ENCODE results near the gene ITPR1.

DNA sequence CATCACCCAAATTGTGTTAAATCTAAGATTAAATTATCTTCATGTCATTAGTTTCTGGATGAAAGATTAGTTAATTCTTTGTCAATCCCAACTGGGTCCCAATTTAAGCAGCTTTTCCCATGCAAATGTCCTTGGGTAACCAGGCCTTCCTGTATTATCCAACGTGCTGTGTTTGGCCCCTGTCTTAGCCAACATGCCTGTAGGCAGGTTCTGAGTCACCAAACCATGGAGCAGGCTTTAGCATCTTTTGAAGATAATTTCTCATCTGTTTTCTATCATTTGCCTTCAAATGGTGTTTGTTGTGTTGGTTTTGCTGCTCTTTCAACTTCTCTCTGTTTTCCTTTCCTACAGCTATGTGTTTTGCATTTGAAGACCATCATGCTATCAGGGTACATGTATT is 216.2 kb downstream of the ITPR1 start:
- TF ChIP-seq, protein P1, sequence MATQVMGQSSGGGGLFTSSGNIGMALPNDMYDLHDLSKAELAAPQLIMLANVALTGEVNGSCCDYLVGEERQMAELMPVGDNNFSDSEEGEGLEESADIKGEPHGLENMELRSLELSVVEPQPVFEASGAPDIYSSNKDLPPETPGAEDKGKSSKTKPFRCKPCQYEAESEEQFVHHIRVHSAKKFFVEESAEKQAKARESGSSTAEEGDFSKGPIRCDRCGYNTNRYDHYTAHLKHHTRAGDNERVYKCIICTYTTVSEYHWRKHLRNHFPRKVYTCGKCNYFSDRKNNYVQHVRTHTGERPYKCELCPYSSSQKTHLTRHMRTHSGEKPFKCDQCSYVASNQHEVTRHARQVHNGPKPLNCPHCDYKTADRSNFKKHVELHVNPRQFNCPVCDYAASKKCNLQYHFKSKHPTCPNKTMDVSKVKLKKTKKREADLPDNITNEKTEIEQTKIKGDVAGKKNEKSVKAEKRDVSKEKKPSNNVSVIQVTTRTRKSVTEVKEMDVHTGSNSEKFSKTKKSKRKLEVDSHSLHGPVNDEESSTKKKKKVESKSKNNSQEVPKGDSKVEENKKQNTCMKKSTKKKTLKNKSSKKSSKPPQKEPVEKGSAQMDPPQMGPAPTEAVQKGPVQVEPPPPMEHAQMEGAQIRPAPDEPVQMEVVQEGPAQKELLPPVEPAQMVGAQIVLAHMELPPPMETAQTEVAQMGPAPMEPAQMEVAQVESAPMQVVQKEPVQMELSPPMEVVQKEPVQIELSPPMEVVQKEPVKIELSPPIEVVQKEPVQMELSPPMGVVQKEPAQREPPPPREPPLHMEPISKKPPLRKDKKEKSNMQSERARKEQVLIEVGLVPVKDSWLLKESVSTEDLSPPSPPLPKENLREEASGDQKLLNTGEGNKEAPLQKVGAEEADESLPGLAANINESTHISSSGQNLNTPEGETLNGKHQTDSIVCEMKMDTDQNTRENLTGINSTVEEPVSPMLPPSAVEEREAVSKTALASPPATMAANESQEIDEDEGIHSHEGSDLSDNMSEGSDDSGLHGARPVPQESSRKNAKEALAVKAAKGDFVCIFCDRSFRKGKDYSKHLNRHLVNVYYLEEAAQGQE (IDR thresholded peaks at IDR 0.05) = no peak
- TF ChIP-seq RAD21 (IDR thresholded peaks at IDR 0.05) (no peak), GABPA (IDR thresholded peaks at IDR 0.05 in 1 of 2, conservative IDR thresholded peaks at IDR 0.05 in 1 of 2) (no peak), JUND (IDR thresholded peaks at IDR 0.05) (no peak), YY1 (IDR thresholded peaks at IDR 0.05) (no peak), TAF1 (conservative IDR thresholded peaks at IDR 0.05) (no peak), FOXA1 (IDR thresholded peaks at IDR 0.05) (no peak), EGR1 (IDR thresholded peaks at IDR 0.05; ENCODE audit: low read depth in 2 of 2) (no peak)
- TF ChIP-seq, protein P2, sequence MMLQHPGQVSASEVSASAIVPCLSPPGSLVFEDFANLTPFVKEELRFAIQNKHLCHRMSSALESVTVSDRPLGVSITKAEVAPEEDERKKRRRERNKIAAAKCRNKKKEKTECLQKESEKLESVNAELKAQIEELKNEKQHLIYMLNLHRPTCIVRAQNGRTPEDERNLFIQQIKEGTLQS (IDR thresholded peaks at IDR 0.05) = no peak
- TF ChIP-seq, protein P3, sequence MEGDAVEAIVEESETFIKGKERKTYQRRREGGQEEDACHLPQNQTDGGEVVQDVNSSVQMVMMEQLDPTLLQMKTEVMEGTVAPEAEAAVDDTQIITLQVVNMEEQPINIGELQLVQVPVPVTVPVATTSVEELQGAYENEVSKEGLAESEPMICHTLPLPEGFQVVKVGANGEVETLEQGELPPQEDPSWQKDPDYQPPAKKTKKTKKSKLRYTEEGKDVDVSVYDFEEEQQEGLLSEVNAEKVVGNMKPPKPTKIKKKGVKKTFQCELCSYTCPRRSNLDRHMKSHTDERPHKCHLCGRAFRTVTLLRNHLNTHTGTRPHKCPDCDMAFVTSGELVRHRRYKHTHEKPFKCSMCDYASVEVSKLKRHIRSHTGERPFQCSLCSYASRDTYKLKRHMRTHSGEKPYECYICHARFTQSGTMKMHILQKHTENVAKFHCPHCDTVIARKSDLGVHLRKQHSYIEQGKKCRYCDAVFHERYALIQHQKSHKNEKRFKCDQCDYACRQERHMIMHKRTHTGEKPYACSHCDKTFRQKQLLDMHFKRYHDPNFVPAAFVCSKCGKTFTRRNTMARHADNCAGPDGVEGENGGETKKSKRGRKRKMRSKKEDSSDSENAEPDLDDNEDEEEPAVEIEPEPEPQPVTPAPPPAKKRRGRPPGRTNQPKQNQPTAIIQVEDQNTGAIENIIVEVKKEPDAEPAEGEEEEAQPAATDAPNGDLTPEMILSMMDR (IDR thresholded peaks at IDR 0.05; ENCODE audit: low read depth, low read length, missing input control) = no peak
- TF ChIP-seq, protein P4, sequence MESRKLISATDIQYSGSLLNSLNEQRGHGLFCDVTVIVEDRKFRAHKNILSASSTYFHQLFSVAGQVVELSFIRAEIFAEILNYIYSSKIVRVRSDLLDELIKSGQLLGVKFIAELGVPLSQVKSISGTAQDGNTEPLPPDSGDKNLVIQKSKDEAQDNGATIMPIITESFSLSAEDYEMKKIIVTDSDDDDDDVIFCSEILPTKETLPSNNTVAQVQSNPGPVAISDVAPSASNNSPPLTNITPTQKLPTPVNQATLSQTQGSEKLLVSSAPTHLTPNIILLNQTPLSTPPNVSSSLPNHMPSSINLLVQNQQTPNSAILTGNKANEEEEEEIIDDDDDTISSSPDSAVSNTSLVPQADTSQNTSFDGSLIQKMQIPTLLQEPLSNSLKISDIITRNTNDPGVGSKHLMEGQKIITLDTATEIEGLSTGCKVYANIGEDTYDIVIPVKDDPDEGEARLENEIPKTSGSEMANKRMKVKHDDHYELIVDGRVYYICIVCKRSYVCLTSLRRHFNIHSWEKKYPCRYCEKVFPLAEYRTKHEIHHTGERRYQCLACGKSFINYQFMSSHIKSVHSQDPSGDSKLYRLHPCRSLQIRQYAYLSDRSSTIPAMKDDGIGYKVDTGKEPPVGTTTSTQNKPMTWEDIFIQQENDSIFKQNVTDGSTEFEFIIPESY (IDR thresholded peaks at IDR 0.05) = no peak
- TF ChIP-seq, protein P5, sequence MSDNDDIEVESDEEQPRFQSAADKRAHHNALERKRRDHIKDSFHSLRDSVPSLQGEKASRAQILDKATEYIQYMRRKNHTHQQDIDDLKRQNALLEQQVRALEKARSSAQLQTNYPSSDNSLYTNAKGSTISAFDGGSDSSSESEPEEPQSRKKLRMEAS (IDR thresholded peaks at IDR 0.05) = no peak
